K562 (cell line): ENCODE results near the gene ADAMTS2. TPM values are rescaled to one million over a fixed set of nuclear protein-coding genes. Genes with fewer than 3 reads are reported as not detected.

Experiments
- ATAC-seq: fragments of 200-7000 bp; cut with Tn5 transposase; 3 replicates; pipeline ENCODE4 v1.9.1; 2020; ENCODE audit warnings: moderate library complexity
- BruUV-seq: library from RNA; stranded (reverse); fragments of 400-500 nt; replicated peaks from 2 replicates; lab custom pipeline; 2021; lab: Mats Ljungman, UMichigan
- CTCF ChIA-PET: fragments of 300-600 bp; formaldehyde crosslinking; extraction: SDS; loops from one replicate; lab custom pipeline; 2021; ENCODE audit warnings: low intra/inter-chr PET ratio; lab: Yijun Ruan, JAX
- POLR2A ChIA-PET: fragments of 300-600, 350-650 bp; sonication (Branson Sonifier 250); formaldehyde crosslinking; extraction: SDS; loops from one replicate; lab custom pipeline; 2021; ENCODE audit warnings: antibody characterized with exemption, inconsistent platforms; lab: Yijun Ruan, JAX
- DNase-seq, 4 experiments: peaks; one replicate each; pipeline versions ENCODE4 v3.0.0 to v3.0.0-alpha.2; 2011 to 2018; ENCODE audit warnings: low spot score in 3 of 4, mixed read lengths in 3 of 4; ENCODE audit errors: extremely low read depth in 1 of 4
- FAIRE-seq: peaks from 2 replicates; lab custom pipeline; 2011; peaks lifted over from hg19 to GRCh38; lab: Jason Lieb, UNC
- H2AFZ ChIP-seq: 2 replicates; pipeline ENCODE4 v1.6.0; 2011; ENCODE audit warnings: low read depth, low read length, control low read depth, inconsistent platforms
- H3K27ac ChIP-seq: fragments of 200-600 bp; 3 replicates; pipeline ENCODE4 v1.8.0; 2011; ENCODE audit warnings: low read depth, mild to moderate bottlenecking, control low read depth, inconsistent platforms, low read length, moderate library complexity, mixed read lengths; ENCODE audit errors: extremely low read depth
- H3K27me3 ChIP-seq, 2 experiments: fragments of 300-600 bp in 1 of 2; 2 replicates in 1 of 2; 3 replicates in 1 of 2; pipeline versions ENCODE4 v1.6.0 to v1.8.0; 2011; ENCODE audit warnings: inconsistent platforms in 2 of 2, low read length in 2 of 2, mild to moderate bottlenecking in 1 of 2, mixed read lengths in 1 of 2, moderate library complexity in 1 of 2; ENCODE audit not compliant: control insufficient read depth in 2 of 2, insufficient read depth in 2 of 2
- H3K36me3 ChIP-seq: fragments of 300-600 bp; 3 replicates; pipeline ENCODE4 v1.8.0; 2011; ENCODE audit warnings: mild to moderate bottlenecking, low read length, inconsistent platforms; ENCODE audit not compliant: control insufficient read depth, insufficient read depth
- H3K4me1 ChIP-seq, 2 experiments: fragments of 200-600 bp in 1 of 2; replicated peaks in 1 of 2; 2 replicates in 1 of 2; 3 replicates in 1 of 2; pipeline versions ENCODE4 v1.5.1 to v1.8.0; 2011; ENCODE audit warnings: inconsistent platforms in 2 of 2, low read length in 2 of 2, mild to moderate bottlenecking in 1 of 2, mixed read lengths in 1 of 2, moderate library complexity in 1 of 2; ENCODE audit not compliant: control insufficient read depth in 2 of 2, insufficient read depth in 2 of 2
- H3K4me2 ChIP-seq: 2 replicates; pipeline ENCODE4 v1.6.1; 2011; ENCODE audit warnings: low read length, control low read depth, inconsistent platforms, mixed read lengths; ENCODE audit not compliant: insufficient read depth
- H3K4me3 ChIP-seq: fragments of 200-600 bp; sonication (generic), shearing (Covaris generic); 2 replicates; pipeline ENCODE4 v1.5.1; 2016; ENCODE audit warnings: control low read depth, inconsistent platforms
- H3K79me2 ChIP-seq: fragments of 200-600 bp; 3 replicates; pipeline ENCODE4 v1.8.0; 2011; ENCODE audit warnings: low read length, inconsistent platforms; ENCODE audit not compliant: control insufficient read depth, insufficient read depth
- H3K9ac ChIP-seq, 2 experiments: 2 replicates each; pipeline versions ENCODE4 v1.6.0 to v1.6.1; 2011; ENCODE audit warnings: low read depth in 2 of 2, low read length in 2 of 2, control low read depth in 1 of 2, inconsistent platforms in 1 of 2, mild to moderate bottlenecking in 1 of 2, mixed read lengths in 1 of 2; ENCODE audit not compliant: insufficient read depth in 1 of 2
- H3K9me1 ChIP-seq: one replicate; pipeline ENCODE4 v1.6.0; 2011; ENCODE audit warnings: inconsistent platforms, mild to moderate bottlenecking, low read length, moderate library complexity; ENCODE audit not compliant: control insufficient read depth, insufficient read depth
- H3K9me3 ChIP-seq: replicated peaks from 2 replicates; pipeline ENCODE4 v1.5.1; 2011; ENCODE audit warnings: low read depth, low read length, inconsistent platforms; ENCODE audit not compliant: control insufficient read depth, insufficient read depth
- H4K20me1 ChIP-seq: replicated peaks from 2 replicates; pipeline ENCODE4 v1.6.1; 2011; ENCODE audit warnings: low read length, inconsistent platforms, mixed read lengths; ENCODE audit not compliant: control insufficient read depth, insufficient read depth
- BRD9 ChIP-seq: fragments of 450-650 bp; IDR thresholded peaks from 2 replicates; pipeline ENCODE4 v1.6.1; 2018; ENCODE audit warnings: low read depth; ENCODE audit not compliant: partially characterized antibody
- FOSL1 ChIP-seq: fragments of 200-800 bp; sonication (Bioruptor generic); conservative IDR thresholded peaks from 2 replicates; pipeline ENCODE4 v1.6.1; 2016; ENCODE audit warnings: missing genetic modification characterization, missing compliant biosample characterization
- GATA2 ChIP-seq: sonication (generic); formaldehyde crosslinking; IDR thresholded peaks from 2 replicates; pipeline ENCODE4 v1.4.0; 2020; ENCODE audit warnings: mild to moderate bottlenecking, missing genetic modification reagents
- HMBOX1 ChIP-seq: sonication (generic); IDR thresholded peaks from 2 replicates; pipeline ENCODE4 v1.6.1; 2016
- KLF16 ChIP-seq: IDR thresholded peaks from 2 replicates; pipeline ENCODE4 v1.6.1; 2016; ENCODE audit warnings: antibody characterized with exemption
- NFIX ChIP-seq: fragments of 250-450 bp; sonication (Bioruptor Pico); IDR thresholded peaks from 2 replicates; pipeline ENCODE4 v1.4.0; 2020; ENCODE audit warnings: low read depth, mild to moderate bottlenecking, moderate library complexity
- PHF20 ChIP-seq: fragments of 450-650 bp; IDR thresholded peaks from 2 replicates; pipeline ENCODE4 v1.6.1; 2018; ENCODE audit not compliant: partially characterized antibody
- POLR3G ChIP-seq: IDR thresholded peaks from 2 replicates; pipeline ENCODE4 v1.6.1; 2011; ENCODE audit not compliant: insufficient read length, insufficient replicate concordance; ENCODE audit errors: extremely low read depth
- SFPQ ChIP-seq: fragments of 200-400 bp; formaldehyde crosslinking; IDR thresholded peaks from 2 replicates; pipeline ENCODE4 v1.6.1; 2017; ENCODE audit warnings: mild to moderate bottlenecking, low read depth, low read length, moderate library complexity
- SIN3A ChIP-seq, 2 experiments: fragments of 150-350 bp in 1 of 2; IDR thresholded peaks; 2 replicates each; pipeline ENCODE4 v1.6.1; 2011 to 2016; ENCODE audit warnings: borderline replicate concordance in 2 of 2, low read depth in 2 of 2, low read length in 2 of 2, mild to moderate bottlenecking in 2 of 2, moderate library complexity in 2 of 2; ENCODE audit not compliant: control insufficient read depth in 1 of 2
- SNAPC5 ChIP-seq: fragments of 250-450 bp; sonication (Bioruptor Pico); IDR thresholded peaks from 2 replicates; pipeline ENCODE4 v1.8.0; 2021; ENCODE audit warnings: moderate library complexity, mild to moderate bottlenecking, inconsistent platforms
- XRCC5 ChIP-seq: fragments of 200-400 bp; formaldehyde crosslinking; IDR thresholded peaks from 2 replicates; pipeline ENCODE4 v1.6.1; 2017; ENCODE audit warnings: low read depth, mild to moderate bottlenecking, low read length
- ZBTB1 ChIP-seq: sonication (generic); formaldehyde crosslinking; IDR thresholded peaks from 2 replicates; pipeline ENCODE4 v1.8.1; 2023; ENCODE audit warnings: missing genetic modification reagents, low read depth, mild to moderate bottlenecking, borderline replicate concordance
- WGBS: fragments of 100-300 bp; shearing (Covaris generic); methylation state at CpG from one replicate; pipeline ENCODE4 v1.1.6; 2016; ENCODE audit warnings: low coverage, mixed read lengths; ENCODE audit not compliant: insufficient coverage; ENCODE audit errors: missing lambda C conversion rate; 5-methylcytosine and 5-hydroxymethylcytosine counted together
- in situ Hi-C: fragments of 300-500 bp; cut with MboI; formaldehyde crosslinking; loops from 4 replicates; pipeline ENCODE4 v1.15.0; 2018; ENCODE audit warnings: inconsistent platforms, mixed read lengths
- intact Hi-C: fragments of 100-400 bp; cut with micrococcal nuclease; formaldehyde crosslinking; loops from 2 replicates; pipeline ENCODE4 v1.14.2; 2022
- polyA plus RNA-seq, 8 experiments: library from polyadenylated mRNA; depleted of rRNA in 4 of 8; stranded (reverse) in 5 of 8; unstranded in 3 of 8; fragments of >200 nt; fragmentation: Nextera tagmentation in 2 of 8; fragmentation: Illumina TruSeq in 1 of 8; extraction: Ambion mirVana in 2 of 8; extraction: Trizol in 1 of 8; gene quantifications; 2 replicates each; pipeline versions ENCODE4 v1.2.1 to v1.2.3, GENCODE V29; 2011 to 2014; ENCODE audit warnings: inconsistent platforms in 1 of 8, missing spikeins in 1 of 8
- total RNA-seq, 7 experiments: library from RNA; depleted of rRNA in 6 of 7; stranded (reverse); fragments of >200 nt in 6 of 7; fragmentation: Illumina TruSeq in 2 of 7; extraction: Trizol in 2 of 7; gene quantifications; 2 replicates each; pipeline versions ENCODE4 v1.2.1 to v1.2.3, GENCODE V29; 2011 to 2021; ENCODE audit warnings: low replicate concordance in 1 of 7

ADAMTS2 gene
- total and polyA plus RNA-seq, 9 of the 15 experiments (the other 6 are each of a cell fraction or from before 2014, with no cell fraction given): not detected

- TF ChIP-seq ZBTB1: no peak
- TF ChIP-seq FOSL1 (tag): peak; percentile 58
- no peak for TF ChIP-seq BRD9
- no peak for TF ChIP-seq XRCC5
- peak; percentile 32; the same call in 1 of the 2 replicates for TF ChIP-seq HMBOX1
- TF ChIP-seq GATA2: no peak
- TF ChIP-seq KLF16: no peak
These were observed 69.1 kb downstream of the ADAMTS2 start (continued) for GRCh38 chr5:179275941-179276837.

- H3K27me3 ChIP-seq: peaks cover 0 to 15% of the 10 kb centered on the region in 2 experiments; a peak in 2 of 5 replicates
- no peak for DNase-seq
- no peak overlapping the region for H2AFZ ChIP-seq
- H4K20me1 ChIP-seq: no peaks in the 10 kb centered on the region
- H3K36me3 ChIP-seq: no peaks in the 10 kb centered on the region
- no peaks in the 10 kb centered on the region for H3K79me2 ChIP-seq
- in situ Hi-C loops: no loop called here
- no peak overlapping the region for H3K4me2 ChIP-seq
- intact Hi-C loops: no loop called here
- CTCF ChIA-PET: no interaction called here
- no peaks in the 10 kb centered on the region for H3K9me1 ChIP-seq
- no peak overlapping the region for H3K9ac ChIP-seq
- POLR2A ChIA-PET: no interaction called here
- H3K4me1 ChIP-seq: peaks cover 4 to 12% of the 10 kb centered on the region in 2 experiments; a peak in 2 of 5 replicates
- H3K27ac ChIP-seq: no peak overlapping the region
- no peaks in the 10 kb centered on the region for H3K9me3 ChIP-seq
- no peak overlapping the region for H3K4me3 ChIP-seq
- FAIRE-seq: no peak
- BruUV-seq: no TSS peak
- no peak for ATAC-seq
- WGBS: 27% methylated on average over 13 of the region's 15 CpGs
- no peak for TF ChIP-seq POLR3G
- TF ChIP-seq SIN3A (IDR thresholded peaks at IDR 0.05; ENCODE audit: borderline replicate concordance in 2 of 2, control insufficient read depth in 1 of 2, low read depth in 2 of 2, low read length in 2 of 2): no peak
- TF ChIP-seq PHF20: no peak
- TF ChIP-seq SNAPC5 (CRISPR knock-in tag): no peak
- TF ChIP-seq NFIX (CRISPR knock-in tag): no peak
- no peak for TF ChIP-seq SFPQ
These were observed 69.8 kb downstream of the ADAMTS2 start for GRCh38 chr5:179275381-179275878.
